ENCODE results near the gene GSTM1. TPM values are rescaled to one million over a fixed set of nuclear protein-coding genes. Genes with fewer than 3 reads are reported as not detected.
A peak's percentile ranks its signal among the peaks of the same experiment; 100 is the strongest.

GSTM1 gene
- total RNA-seq, 1 experiment from 2014 or later, result 15.4 TPM

DNA sequence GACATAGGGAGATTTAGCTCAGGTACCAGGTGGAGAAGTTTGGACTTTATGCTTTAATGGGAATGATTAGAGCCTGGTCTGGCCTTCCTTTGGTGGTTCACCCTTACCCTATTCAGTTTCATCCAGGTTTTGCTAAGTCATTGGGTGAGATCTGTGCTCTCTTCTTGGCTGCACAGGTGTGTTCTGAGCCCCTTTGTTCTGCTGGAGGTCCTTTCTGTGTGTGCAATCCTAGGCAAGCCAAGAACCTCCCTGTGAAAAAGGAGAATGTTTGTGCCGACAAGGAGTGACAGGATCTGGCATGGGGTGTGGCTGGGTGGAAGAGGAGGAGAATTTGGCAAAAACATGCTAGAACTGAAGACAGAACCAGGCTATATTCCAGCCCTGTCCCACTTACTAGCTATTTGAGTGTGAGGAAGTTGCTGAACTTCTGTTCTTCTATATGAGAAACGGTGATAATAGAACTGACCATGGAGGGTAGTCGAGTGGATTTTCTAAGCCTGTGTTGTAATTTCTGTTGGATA, 29.0 kb downstream of the GSTM1 start:
- CTCF ChIA-PET, result interaction anchor here (2.2 kb wide), 1 partner anchor 77 kb away, joined by 7 read pairs; no protein-coding TSS in a partner anchor
- no peak for DNase-seq
- intact Hi-C loops (cut with micrococcal nuclease; ENCODE audit: unreplicated experiment), result loop anchor here (5.0 kb wide), 1 partner anchor 266 kb away; the partner anchor contains the start of gene AHCYL1
- Mint-ChIP-seq H3K36me3 (ENCODE audit: insufficient read depth, unreplicated experiment) (no peaks in the 10 kb centered on the region), H3K9me3 (ENCODE audit: low read depth, unreplicated experiment) (no peaks in the 10 kb centered on the region), H3K4me3 (ENCODE audit: low read depth, unreplicated experiment) (no peak overlapping the region), H3K27me3 (ENCODE audit: unreplicated experiment) (peaks cover 13% of the 10 kb centered on the region), H3K27ac (ENCODE audit: unreplicated experiment) (no peak overlapping the region), H3K4me1 (ENCODE audit: low read depth, unreplicated experiment) (no peaks in the 10 kb centered on the region)
- TF ChIP-seq, protein P1, sequence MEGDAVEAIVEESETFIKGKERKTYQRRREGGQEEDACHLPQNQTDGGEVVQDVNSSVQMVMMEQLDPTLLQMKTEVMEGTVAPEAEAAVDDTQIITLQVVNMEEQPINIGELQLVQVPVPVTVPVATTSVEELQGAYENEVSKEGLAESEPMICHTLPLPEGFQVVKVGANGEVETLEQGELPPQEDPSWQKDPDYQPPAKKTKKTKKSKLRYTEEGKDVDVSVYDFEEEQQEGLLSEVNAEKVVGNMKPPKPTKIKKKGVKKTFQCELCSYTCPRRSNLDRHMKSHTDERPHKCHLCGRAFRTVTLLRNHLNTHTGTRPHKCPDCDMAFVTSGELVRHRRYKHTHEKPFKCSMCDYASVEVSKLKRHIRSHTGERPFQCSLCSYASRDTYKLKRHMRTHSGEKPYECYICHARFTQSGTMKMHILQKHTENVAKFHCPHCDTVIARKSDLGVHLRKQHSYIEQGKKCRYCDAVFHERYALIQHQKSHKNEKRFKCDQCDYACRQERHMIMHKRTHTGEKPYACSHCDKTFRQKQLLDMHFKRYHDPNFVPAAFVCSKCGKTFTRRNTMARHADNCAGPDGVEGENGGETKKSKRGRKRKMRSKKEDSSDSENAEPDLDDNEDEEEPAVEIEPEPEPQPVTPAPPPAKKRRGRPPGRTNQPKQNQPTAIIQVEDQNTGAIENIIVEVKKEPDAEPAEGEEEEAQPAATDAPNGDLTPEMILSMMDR (IDR thresholded peaks at IDR 0.05; ENCODE audit: unreplicated experiment), result no peak
- BruUV-seq (replicated peaks), result no TSS peak

- Mint-ChIP-seq H3K36me3 (ENCODE audit: insufficient read depth, unreplicated experiment) (no peaks in the 10 kb centered on the region), H3K27me3 (ENCODE audit: unreplicated experiment) (peaks cover 13% of the 10 kb centered on the region), H3K4me1 (ENCODE audit: low read depth, unreplicated experiment) (no peaks in the 10 kb centered on the region), H3K9me3 (ENCODE audit: low read depth, unreplicated experiment) (no peaks in the 10 kb centered on the region), H3K27ac (ENCODE audit: unreplicated experiment) (no peak overlapping the region), H3K4me3 (ENCODE audit: low read depth, unreplicated experiment) (no peak overlapping the region)
- no TSS peak for BruUV-seq (replicated peaks)
- CTCF ChIA-PET, result interaction anchor here (1.0 to 2.2 kb wide), 4 partner anchors 22 to 267 kb away, joined by 3 to 18 read pairs (median 10); partner anchors contain the start of gene AHCYL1
- TF ChIP-seq, protein P1 (IDR thresholded peaks at IDR 0.05; ENCODE audit: unreplicated experiment), result no peak
- intact Hi-C loops (cut with micrococcal nuclease; ENCODE audit: unreplicated experiment), result loop anchor here (1.0 to 5.0 kb wide), 2 partner anchors 56 to 265 kb away; partner anchors contain the start of gene AHCYL1
- no peak for DNase-seq
Measured at GRCh38 chr1:109717729-109718128, 30.1 kb downstream of the GSTM1 start.

GRCh38 chr1:109718495-109718894, 30.9 kb downstream of the GSTM1 start:
- Mint-ChIP-seq H3K27me3 (ENCODE audit: unreplicated experiment) (peaks cover 10% of the 10 kb centered on the region), H3K4me1 (ENCODE audit: low read depth, unreplicated experiment) (no peaks in the 10 kb centered on the region), H3K36me3 (ENCODE audit: insufficient read depth, unreplicated experiment) (no peaks in the 10 kb centered on the region), H3K27ac (ENCODE audit: unreplicated experiment) (no peak overlapping the region), H3K9me3 (ENCODE audit: low read depth, unreplicated experiment) (no peaks in the 10 kb centered on the region), H3K4me3 (ENCODE audit: low read depth, unreplicated experiment) (no peak overlapping the region)
- no TSS peak for BruUV-seq (replicated peaks)
- intact Hi-C loops (cut with micrococcal nuclease; ENCODE audit: unreplicated experiment), result loop anchor here (1.0 to 5.0 kb wide), 2 partner anchors 55 to 264 kb away; partner anchors contain the start of gene AHCYL1
- peak; percentile 17 for DNase-seq
- CTCF ChIA-PET, result interaction anchor here (0.8 to 2.2 kb wide), 5 partner anchors 21 to 266 kb away, joined by 3 to 18 read pairs (median 7); partner anchors contain the start of gene AHCYL1
- TF ChIP-seq, protein P1 (IDR thresholded peaks at IDR 0.05; ENCODE audit: unreplicated experiment), result no peak

GRCh38 chr1:109719337-109719837, 31.8 kb downstream of the GSTM1 start:
- no TSS peak for BruUV-seq (replicated peaks)
- Mint-ChIP-seq H3K27ac (ENCODE audit: unreplicated experiment) (no peak overlapping the region), H3K36me3 (ENCODE audit: insufficient read depth, unreplicated experiment) (no peaks in the 10 kb centered on the region), H3K4me3 (ENCODE audit: low read depth, unreplicated experiment) (no peak overlapping the region), H3K27me3 (ENCODE audit: unreplicated experiment) (peaks cover 1% of the 10 kb centered on the region), H3K9me3 (ENCODE audit: low read depth, unreplicated experiment) (no peaks in the 10 kb centered on the region), H3K4me1 (ENCODE audit: low read depth, unreplicated experiment) (no peaks in the 10 kb centered on the region)
- CTCF ChIA-PET, result no interaction called here
- DNase-seq, result no peak
- intact Hi-C loops (cut with micrococcal nuclease; ENCODE audit: unreplicated experiment), result loop anchor here (5.0 kb wide), 1 partner anchor 263 kb away; the partner anchor contains the start of gene AHCYL1
- TF ChIP-seq, protein P1 (IDR thresholded peaks at IDR 0.05; ENCODE audit: unreplicated experiment), result no peak

Measured in Calu3 (cell line).